CD4-positive, alpha-beta T cell treated with Interferon alpha-2 for 1 hour (primary cell): ENCODE results near the gene PLAU.
"Not testable (repeated sequence)": the region's sequence is repeated elsewhere in the genome, so short reads cannot be mapped to it uniquely, and the experiment has no call there.

Source experiments
- DNase-seq, 2 donors: peaks; one replicate each; pipeline ENCODE4 v3.0.0-alpha.2; 2020 to 2022

PLAU gene

GRCh38 chr10:73876971-73877370 lies 34.0 kb upstream of the PLAU start:
- DNase-seq: no peak

GRCh38 chr10:73877533-73878160 lies 33.3 kb upstream of the PLAU start:
- no peak for DNase-seq

- DNase-seq: no peak
Measured at GRCh38 chr10:73878365-73878764, 32.6 kb upstream of the PLAU start.

GRCh38 chr10:73879296-73880173 lies 31.4 kb upstream of the PLAU start:
- peak; percentile 95 for DNase-seq

- DNase-seq: no peak
Measured at GRCh38 chr10:73881221-73881919, 29.6 kb upstream of the PLAU start.

GRCh38 chr10:73884017-73884416 lies 26.9 kb upstream of the PLAU start:
- DNase-seq: no peak

GRCh38 chr10:73886085-73886529 lies 24.8 kb upstream of the PLAU start:
- peak; percentile 77 to 80 for DNase-seq

- DNase-seq: no peak
Measured at GRCh38 chr10:73886661-73887293, 24.2 kb upstream of the PLAU start.

GRCh38 chr10:73887294-73888039 lies 23.5 kb upstream of the PLAU start:
- DNase-seq: no peak

- DNase-seq: no peak
Measured at GRCh38 chr10:73888514-73888913, 22.4 kb upstream of the PLAU start.

GRCh38 chr10:73889014-73889413 lies 21.9 kb upstream of the PLAU start:
- DNase-seq: peak; percentile 23 to 76

- DNase-seq: not testable (repeated sequence)
Measured at GRCh38 chr10:73889416-73889815, 21.5 kb upstream of the PLAU start.

GRCh38 chr10:73890261-73890660 lies 20.7 kb upstream of the PLAU start:
- DNase-seq: no peak

GRCh38 chr10:73890830-73891229 lies 20.1 kb upstream of the PLAU start:
- DNase-seq: not testable (repeated sequence)

GRCh38 chr10:73891540-73891939 lies 19.4 kb upstream of the PLAU start:
- DNase-seq: no peak

- no peak for DNase-seq
Measured at GRCh38 chr10:73892310-73893030, 18.5 kb upstream of the PLAU start.

- DNase-seq: no peak
Measured at GRCh38 chr10:73893426-73893825, 17.5 kb upstream of the PLAU start.

- no peak for DNase-seq
Measured at GRCh38 chr10:73894245-73894971, 16.5 kb upstream of the PLAU start.

- DNase-seq: not testable (repeated sequence)
Measured at GRCh38 chr10:73895381-73895780, 15.6 kb upstream of the PLAU start.

- no peak for DNase-seq
Measured at GRCh38 chr10:73897693-73898092, 13.2 kb upstream of the PLAU start.
